Bone marrow (tissue), 2 donors: ENCODE results near the gene SOAT2.

Experiments
- DNase-seq, 2 donors: peaks; one replicate each; lab custom pipeline; 2025; lab: John Stamatoyannopoulos, UW

The SOAT2 gene

GRCh38 chr12:53064613-53065436 is 38.5 kb upstream of the SOAT2 start:
- no peak for DNase-seq

- no peak for DNase-seq
Measured at GRCh38 chr12:53065470-53065869, 37.8 kb upstream of the SOAT2 start.

- peak; percentile 33 to 46 for DNase-seq
Measured at GRCh38 chr12:53065975-53066931, 37.0 kb upstream of the SOAT2 start.

- no peak for DNase-seq
Measured at GRCh38 chr12:53067074-53067992, 36.0 kb upstream of the SOAT2 start.

- DNase-seq: no peak
Measured at GRCh38 chr12:53067993-53068770, 35.1 kb upstream of the SOAT2 start.

- no peak for DNase-seq
Measured at GRCh38 chr12:53068811-53069585, 34.3 kb upstream of the SOAT2 start.

- DNase-seq: no peak
Measured at GRCh38 chr12:53069621-53070410, 33.5 kb upstream of the SOAT2 start.

- no peak for DNase-seq
Measured at GRCh38 chr12:53070877-53071492, 32.3 kb upstream of the SOAT2 start.

- no peak for DNase-seq
Measured at GRCh38 chr12:53071591-53072551, 31.4 kb upstream of the SOAT2 start.

GRCh38 chr12:53073881-53074280 is 29.4 kb upstream of the SOAT2 start:
- DNase-seq: no peak

GRCh38 chr12:53074283-53074998 is 28.8 kb upstream of the SOAT2 start:
- no peak for DNase-seq

- DNase-seq: no peak
Measured at GRCh38 chr12:53074999-53075370, 28.3 kb upstream of the SOAT2 start.

- DNase-seq: no peak
Measured at GRCh38 chr12:53076461-53076860, 26.8 kb upstream of the SOAT2 start.

GRCh38 chr12:53077030-53077429 is 26.3 kb upstream of the SOAT2 start:
- no peak for DNase-seq

- DNase-seq: no peak
Measured at GRCh38 chr12:53078425-53079225, 24.7 kb upstream of the SOAT2 start.
